GM18858 (cell line): Measurements from ENCODE around the gene MAPK11.

ENCODE experiments used
- ATAC-seq: cut with Tn5 transposase; IDR thresholded peaks from one replicate; pipeline ENCODE4 v1.9.1; 2021; ENCODE audit not compliant: unreplicated experiment

The MAPK11 gene

DNA sequence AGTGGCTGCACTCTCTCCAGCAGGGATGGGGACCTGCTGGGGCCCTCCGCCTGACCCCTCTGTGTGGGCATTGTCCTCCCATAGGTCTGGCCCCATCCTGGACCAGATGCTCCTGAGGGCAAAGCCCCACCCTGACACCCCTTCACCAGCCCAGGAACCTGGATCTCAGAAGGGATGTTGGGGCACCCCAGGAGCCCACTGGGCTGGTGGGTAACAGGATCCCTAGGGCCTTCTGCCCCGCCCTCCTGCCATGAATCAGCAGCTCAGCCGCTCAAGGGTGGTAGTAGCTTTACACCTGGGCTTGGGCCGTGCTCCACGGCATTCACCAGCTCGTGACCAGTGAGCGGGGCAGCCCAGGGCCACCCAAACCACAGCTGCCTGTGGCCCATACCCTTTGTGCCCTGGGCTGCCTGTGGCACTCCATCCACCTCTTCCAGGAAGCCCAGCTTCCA, 7.7 kb downstream of the MAPK11 start:
- ATAC-seq, result no peak

DNA sequence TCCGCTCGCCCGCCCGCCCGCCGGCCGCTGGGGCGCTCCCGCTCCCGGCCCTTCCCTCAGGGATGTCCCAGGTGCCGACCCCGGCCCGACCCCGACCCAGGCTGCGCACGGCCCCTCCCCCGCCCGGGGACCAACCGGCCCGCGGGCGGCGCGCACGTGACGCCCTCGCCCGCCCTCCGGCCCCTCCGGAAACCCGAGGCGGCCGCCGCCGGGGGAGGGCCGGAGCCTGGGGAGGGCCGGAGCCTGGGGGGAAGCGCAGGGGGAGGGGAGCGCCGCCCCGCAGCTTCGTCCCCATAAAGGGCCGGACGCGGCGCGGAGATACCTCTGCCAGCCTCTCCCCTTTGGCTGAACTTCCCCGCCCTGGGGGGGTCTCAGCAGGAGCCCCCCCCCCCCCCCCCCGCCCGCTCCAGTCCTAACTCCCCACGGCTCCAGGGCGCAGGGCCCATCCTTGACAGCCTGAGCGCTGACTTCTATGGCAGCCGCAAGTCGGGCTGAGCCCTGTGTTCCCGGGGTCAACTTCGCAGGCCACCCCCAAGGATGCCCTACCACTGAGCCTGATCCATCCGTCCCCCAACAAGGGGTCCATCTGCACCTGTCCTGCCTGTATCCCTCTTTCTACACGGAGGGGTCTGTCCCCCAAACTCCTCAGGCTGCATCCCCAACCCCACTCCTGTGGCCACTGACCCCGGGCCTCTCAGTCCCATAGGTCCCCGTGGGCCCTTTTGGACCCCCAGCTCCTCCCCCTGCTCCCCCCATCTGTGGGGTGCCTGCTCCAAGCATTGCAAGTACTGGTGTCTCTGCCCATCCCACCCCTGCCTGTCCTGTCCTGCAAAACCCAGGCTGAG, 8.3 kb downstream of the MAPK11 start, which contains the start of gene MAPK12:
MAPK12 (minus strand) TSS at position 69 of the 845 bp plus-strand sequence. CDS start 174 bp downstream, outside the sequence.
- no peak for ATAC-seq

DNA sequence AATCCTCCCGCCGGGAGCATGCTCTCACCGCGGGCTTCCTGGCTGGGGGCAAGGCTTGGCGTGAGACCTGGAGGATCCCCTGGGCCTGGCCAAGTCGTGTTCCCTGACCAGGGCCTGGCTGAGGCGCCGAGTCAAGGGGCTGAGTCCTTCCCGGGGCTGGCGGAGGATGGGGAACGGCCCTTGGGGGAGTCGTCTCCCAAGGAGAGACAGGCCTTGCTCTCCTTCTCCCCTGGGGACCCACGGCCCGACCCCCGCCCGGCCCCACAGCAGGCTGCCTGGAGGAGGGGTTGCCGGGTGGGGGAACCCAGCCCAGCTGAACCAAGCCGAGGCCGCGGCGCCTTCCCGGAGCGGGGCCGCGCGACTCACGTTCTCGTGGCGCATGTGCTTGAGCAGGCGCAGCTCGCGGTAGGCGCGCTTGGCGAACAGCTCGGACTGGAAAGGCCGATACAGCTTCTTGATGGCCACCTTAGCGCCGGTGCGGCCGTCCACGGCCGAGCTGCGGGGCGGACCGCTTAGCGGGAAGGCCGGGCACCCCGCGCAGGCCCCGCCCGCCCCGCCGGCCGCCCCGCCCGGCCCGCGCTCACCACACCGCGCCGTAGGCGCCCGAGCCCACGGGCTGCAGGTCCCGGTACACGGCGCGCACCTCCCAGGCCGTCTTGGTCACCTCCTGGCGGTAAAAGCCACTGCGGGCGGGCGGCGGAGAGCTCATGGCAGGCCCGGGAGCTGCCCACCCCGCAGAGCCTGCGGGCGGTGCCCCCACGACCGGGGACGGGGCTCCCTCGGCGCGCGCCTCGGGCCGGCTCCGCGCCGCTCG, 9.2 kb downstream of the MAPK11 start:
- ATAC-seq, result no peak

DNA sequence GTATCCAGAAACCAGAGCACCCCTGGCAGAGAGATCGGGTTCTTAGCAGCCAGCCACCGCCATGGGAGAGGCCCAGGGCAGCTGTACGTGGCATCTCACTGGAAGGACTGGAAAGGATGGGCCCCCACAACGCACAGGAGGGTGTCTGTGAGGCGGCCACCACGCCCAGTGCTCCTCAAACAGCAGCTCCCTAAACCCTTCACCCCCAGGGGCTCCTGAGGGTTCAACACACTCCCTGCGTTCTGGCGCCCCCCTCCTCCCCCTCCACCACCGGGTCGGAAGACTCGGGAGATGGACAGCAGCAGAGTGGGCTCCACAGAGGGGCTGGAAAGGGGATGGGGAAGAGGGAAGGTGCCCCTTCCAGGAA, 9.8 kb downstream of the MAPK11 start:
- no peak for ATAC-seq

DNA sequence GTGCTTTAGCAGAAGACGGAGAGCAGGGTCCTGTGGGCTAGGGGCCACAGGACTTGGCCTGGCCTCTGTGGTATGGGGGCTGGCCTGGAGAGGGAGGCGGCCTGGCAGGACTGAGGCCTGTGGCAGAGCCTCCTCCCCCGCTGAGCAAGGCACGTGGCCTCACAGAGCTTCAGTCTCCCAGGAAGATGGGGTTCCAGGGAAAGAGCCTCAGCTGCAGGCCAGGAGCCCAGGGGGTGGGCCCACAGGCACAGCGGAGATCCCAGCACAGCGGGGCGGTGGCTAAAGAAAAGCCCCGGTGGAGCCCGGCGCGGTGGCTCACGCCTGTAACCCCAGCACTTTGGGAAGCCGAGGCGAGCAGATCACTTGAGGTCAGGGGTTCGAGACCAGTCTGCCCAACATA, 10.9 kb downstream of the MAPK11 start:
- ATAC-seq, result no peak

DNA sequence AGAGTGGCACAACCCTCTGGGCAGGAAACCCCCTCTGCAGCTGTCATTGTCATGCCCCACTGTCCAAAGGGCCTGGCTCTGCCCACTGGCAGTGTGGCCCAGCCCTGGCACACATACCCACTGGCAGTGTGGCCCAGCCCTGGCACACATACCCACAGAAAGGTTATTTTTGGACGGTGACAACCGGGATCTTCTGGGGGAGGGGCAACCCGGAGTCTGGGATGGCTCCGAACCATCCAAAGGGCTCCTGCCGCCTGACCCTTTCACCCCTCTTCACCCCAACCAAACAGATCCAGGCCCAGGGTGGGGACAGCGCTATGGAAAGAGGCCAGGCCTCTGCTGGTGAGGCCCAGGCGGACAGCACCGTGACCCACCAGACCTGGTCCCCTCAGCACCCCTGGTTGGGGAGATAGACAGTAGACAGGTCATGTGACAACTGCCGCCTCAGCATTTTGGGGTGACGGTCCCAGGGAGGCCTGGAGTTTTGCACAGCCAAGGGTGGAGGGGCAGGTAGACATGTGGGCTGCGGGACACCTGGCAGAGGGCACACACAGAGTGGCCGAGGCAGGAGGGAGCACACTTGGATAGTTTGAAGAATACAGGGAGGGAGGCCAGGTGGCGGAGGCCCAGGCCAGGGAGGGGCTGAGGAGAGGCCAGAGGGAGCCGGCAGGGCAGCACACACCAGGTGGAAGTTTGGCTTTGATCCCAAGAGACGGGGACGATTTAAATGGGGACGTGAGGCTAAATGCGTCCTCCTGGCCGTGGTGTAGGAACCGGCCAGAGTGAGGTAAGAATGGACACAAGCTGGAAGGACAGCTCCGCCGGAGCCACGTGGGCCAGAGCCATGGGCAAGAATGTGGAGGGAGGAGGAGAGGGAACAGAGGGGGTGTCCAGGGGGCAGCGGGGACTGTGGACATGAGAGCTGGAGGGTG, 11.6 kb downstream of the MAPK11 start:
- no peak for ATAC-seq

DNA sequence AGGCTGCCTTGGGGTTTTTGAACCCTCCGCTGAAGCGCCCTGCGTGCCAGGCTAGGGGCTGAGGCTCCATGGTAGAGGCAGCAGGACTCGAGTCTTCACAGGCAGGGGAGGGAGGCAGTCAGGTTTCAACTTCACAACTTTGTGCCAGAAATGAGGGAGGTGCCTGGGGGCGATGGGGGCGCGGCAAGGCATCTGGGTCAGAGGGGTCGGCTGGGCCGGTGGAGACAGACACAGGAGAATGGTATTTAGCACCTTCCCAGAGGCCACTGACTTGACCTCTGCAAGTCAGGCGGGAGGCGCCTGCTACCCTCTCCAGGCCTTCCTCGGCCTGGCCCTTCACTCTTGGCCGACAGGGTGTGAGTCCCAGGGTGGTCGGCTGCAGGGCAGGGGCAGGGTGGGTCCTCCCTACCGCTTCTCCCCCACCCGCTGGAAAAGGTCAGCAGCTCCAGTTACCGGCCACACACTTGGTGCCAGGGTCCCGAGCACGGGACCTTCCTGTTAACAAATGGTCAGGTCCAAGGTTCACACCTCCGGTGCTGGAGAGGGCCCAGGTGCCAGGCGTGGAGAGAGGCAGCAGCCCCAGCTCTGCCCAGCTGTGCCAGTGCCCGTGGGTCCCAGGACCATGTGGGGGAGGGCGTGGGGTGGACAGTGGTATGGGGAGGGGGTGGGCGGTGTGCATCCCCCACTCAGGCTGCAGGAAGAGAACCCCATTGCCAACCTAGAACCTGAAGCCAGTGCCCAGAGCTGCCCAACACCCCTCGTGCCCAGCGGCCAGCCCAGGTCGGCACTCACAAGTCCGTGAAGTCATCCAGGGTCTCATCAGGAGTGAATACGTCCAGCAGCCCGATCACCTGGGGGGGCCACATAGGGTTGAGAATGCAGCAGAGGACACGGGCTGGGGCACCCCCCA, 12.5 kb downstream of the MAPK11 start:
- ATAC-seq, result no peak

DNA sequence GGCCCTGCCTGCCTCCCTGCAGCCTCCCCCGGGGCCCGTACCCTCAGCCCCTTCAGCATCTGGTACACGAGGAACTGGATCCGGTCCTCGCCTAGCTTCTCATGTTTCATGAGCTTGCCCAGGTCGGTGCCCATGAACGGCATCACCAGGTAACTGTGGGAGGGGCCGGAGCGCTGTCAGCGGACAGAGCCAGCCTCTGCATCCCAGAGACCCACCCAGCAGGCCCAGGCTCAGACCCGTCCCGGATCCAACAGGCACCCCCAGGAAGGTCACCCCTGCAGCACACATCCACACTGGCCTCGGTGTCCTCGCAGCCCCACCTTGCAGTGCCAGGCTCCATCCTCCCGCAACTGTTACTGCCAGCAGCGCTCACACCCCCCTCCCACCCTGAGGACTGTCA, 13.1 kb downstream of the MAPK11 start:
- no peak for ATAC-seq

DNA sequence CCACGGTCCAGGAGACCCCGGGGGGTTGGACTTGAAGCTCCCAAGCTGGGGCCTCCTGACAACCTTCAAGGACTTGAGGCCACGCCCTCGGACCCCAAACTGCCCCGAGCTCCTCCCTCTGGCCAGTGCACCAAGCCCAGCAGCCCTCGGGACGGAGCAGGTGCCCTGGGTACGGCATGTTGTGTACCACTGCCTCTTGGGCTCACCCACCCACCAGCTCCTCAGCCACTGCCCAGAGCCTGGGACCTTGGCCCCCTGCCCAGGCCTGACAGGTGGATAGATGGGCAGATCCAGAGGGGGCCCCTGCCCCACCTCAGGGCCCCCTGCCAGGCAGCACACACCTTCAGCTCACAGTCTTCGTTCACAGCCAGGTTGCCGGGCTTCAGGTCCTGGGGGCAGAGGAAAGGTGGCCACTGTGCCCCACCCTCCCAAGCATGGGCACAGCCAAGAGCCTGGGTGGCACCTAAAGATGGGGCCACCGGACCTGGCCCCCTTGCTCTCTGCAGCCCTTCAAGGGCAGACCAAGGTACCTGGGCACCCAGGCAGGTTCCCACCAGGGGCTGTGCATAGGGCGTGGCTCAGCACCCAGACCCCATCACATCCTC, 13.8 kb downstream of the MAPK11 start:
- ATAC-seq, result no peak

DNA sequence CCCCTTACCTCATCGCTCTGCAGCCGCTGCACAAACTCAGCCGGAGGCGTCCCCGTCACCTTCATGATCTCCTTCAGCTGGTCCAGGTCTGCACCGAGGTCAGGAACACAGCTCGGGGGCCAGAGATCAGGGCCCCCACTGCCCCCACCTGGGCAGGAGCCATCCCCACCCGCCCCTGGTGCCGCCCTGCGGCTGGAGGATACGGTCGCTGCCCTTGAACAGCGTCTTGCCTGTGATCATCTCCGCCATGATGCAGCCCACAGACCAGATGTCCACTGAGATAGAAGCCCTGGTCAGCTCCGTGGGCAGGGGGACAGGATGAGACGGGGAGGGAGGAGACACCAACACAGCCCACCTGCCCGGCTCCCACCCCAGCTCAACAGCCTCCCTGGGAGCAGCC, 14.6 kb downstream of the MAPK11 start:
- no peak for ATAC-seq

DNA sequence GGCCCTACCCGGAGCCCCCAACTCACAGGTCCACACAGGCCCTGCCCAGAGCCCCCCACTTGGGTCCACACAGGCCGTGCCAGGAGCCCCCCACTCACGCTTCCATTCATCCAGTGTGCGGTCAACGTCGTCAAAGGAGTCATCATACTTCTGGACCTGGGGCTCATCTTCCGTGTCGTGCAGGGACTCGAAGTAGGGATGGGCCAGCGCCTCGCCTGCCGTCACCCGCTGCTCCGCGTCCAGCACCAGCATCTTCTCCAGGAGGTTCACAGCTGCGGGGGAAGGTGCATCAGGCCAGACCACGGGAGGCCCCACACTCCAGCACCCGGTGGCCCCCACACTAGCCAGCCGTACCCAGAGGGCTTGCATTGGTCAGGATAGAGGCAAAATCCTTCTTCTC, 15.1 kb downstream of the MAPK11 start:
- no peak for ATAC-seq

DNA sequence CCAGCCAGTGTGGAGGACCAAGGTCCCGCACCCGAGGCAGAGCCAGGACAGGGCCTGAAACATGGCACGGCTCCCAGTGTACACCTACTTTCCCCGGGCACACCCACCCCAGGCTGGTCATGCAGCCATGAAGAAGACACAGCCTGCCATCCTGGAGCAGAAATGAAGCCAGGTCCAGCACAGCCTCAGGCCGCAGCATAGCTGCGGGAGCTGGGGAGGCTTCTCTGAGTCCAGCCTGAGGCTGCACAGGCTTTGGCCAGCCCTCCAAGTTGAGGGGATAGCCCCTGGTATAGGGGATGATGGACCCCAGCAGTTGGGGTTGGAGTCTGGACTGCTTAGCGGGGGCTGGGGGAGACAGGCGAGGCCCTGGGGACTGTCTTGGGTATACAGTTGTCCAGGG, 16.2 kb downstream of the MAPK11 start:
- no peak for ATAC-seq

DNA sequence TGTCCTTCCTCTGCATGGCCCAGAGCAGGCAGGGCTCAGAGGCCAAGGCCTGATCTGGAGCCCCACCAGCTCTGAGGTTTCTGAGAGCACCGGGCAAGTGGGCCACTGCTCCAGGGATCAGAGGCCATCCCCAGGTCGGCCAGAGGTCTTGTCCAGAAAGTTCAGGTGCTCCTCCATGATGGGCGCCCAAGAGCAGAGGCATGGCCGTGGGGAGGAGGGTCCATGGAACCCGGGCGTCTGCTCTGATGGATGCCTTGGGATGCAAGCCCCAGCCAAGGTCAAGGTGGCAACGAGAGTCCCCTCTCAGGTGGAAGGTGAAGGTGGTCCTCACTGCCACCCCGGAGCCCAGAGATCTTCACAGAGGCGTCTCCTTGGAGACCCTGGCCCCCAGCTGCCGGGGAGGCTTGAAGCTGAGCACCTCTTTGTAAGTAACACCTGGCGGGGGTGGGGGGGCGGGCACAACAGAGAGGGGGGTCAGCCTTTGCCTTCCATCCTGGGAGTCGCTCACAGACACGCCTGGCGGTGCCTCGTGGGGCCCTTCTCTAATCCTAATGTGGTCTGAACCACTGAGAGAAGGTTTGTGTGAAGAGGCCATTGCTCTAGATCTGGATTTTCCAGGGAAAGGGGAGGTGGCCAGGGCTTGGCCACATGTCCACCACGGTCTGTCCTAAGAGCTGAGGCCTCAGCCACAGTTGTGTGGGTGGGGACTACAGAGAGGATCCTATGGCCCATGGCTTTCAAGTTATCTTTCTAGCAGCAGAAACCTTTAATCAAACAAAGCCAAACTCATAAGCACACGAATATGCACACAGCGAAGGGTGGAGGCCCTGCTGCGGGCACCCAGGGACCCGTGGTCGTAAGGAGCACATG, 16.9 kb downstream of the MAPK11 start:
- no peak for ATAC-seq

DNA sequence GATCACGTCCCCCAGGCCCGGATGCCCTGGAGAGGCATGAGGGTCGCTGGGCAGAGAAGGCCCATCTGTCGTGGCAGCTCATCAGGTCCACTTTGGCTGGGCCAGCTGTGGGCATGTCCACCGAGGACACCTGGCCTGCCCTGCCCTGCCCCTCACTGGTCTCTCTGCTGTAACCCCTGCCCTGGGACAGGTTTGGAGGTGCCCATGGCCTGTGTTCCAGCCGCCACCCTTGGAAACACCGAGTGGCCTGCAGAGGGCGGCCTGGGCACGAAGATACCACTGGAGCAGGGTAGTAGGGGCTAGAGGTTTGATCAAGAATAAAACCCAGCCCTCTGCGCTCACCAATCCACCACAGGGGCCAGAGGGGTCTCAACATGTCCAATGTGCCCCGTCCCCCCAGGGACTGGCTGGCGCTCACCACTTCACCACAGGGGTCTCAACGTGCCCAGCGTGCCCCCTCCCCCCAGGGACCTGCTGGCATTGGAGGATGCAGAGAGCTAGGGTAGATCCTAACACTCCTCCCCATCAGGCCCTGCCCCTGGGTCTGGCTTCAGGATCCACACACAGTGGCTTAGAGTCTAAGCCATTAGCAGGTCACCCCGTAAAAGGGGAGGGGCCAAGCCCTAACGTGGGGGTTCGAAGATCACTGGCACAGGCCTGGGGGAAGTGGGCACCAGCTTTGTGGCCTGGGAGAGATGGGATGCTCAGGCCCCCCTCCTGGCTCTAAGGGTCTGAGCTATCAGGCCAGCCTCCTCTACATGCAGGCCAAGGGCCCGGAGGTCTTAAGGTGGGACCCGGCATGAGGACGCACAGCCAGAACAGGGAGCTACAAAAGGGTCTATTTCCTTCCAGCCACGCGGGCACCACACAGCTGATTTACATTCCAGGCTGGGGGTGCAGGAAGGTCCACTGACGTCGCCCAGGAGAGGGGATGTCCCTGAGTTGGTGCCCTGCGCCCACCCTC, 17.8 kb downstream of the MAPK11 start:
- no peak for ATAC-seq

DNA sequence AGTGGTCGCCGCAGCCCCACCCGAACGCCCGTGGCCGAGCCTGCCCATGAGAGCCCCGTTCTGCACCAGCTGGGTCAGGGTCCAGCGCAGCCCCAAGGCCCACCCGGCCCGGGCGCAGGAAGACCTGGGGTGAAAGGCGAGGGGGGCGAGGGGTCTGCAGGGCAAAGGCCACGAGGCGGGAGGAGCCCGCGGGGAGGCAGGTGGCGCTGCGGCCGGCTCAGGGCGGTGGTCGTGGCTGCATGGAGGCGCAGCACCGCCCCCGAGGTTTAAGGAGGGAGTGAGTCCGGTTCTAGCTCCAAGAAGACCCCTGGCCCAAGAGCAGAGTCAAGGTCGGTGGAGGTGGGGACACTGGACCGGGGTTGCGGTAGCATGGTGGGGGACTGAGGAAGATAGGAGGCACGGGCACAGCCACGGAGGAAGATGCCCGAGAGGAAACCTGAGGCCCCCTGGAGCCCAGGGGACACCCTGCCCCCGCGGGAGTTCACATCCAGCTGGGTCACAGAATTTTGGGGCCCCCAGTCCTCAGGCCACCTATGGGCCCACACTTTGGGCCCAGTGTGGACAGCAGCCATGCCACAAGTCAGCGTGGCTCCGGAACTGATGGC, 18.6 kb downstream of the MAPK11 start:
- ATAC-seq, result no peak

DNA sequence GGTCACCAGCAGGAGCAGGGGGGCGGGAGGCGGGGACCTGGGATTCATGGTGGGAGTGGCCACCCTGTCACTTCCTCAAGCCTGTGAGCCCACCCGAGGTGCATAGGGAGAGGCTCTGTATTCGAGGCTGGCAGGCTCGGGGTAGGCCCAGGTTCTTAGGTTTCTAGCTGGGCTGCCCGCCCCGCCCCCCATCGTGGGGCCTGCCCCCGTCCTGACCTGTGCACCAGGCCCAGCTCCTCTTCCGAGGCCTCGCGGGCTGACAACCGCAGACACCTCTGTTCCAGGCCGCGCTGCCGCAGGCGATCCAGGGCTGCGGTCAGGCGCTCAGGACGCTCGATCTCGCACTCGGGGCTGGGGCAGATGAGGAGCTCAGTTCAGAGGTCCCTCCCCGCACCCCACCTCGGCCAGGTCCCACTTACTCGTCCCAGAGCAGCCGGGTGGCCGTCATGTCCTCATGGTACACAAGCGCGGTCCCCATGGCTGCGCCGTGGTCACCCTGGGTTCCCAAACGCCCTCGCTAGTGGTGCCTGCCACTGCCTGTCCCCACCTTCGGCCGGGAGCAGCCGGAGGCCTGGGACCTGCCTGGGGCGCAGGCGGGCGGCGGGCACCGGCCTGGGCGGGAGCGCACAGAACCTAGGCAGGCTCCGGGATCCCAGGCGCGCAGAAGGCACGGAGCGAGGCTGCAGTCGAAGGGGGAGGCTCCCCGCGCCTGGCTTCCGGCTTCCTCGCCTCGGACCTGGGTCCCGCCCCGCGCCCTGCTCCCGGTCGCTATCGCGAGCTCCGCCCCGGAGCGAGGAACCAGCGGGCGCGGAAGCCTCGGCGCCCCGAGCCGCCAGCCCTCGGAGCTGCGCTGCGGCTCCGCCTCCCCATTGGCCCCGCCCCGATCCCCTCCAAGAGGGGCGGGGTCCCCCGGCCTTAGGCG, 19.4 kb downstream of the MAPK11 start, which contains the start of gene HDAC10:
HDAC10 (minus strand) TSS at position 711 of the 922 bp plus-strand sequence; CDS start at position 478, 233 bp downstream.
- ATAC-seq, result no peak
